SK-N-MC (cell line): Measurements from ENCODE around the gene CYBB.

Experiments
- EZH2 ChIP-seq: fragments of 200-600 bp; sonication (generic); IDR thresholded peaks from one replicate; pipeline ENCODE4 v1.6.1; 2017; ENCODE audit warnings: antibody characterized with exemption
- FOXP2 ChIP-seq: optimal IDR thresholded peaks from 2 replicates; pipeline ENCODE3; 2011; ENCODE audit warnings: mild to moderate bottlenecking, moderate library complexity; ENCODE audit not compliant: insufficient read depth; ENCODE audit errors: extremely low read length, control extremely low read depth
- POLR2AphosphoS5 ChIP-seq: IDR thresholded peaks from 2 replicates; pipeline ENCODE4 v1.6.1; 2012; ENCODE audit warnings: mild to moderate bottlenecking, low read depth, low read length, borderline replicate concordance

- no peak for TF ChIP-seq EZH2
- TF ChIP-seq POLR2AphosphoS5: no peak
- TF ChIP-seq FOXP2: no peak
Observed at GRCh38 chrX:37854148-37854547, 74.3 kb downstream of the CYBB start.
